ENCODE measurements around the gene BAG5.

DNA sequence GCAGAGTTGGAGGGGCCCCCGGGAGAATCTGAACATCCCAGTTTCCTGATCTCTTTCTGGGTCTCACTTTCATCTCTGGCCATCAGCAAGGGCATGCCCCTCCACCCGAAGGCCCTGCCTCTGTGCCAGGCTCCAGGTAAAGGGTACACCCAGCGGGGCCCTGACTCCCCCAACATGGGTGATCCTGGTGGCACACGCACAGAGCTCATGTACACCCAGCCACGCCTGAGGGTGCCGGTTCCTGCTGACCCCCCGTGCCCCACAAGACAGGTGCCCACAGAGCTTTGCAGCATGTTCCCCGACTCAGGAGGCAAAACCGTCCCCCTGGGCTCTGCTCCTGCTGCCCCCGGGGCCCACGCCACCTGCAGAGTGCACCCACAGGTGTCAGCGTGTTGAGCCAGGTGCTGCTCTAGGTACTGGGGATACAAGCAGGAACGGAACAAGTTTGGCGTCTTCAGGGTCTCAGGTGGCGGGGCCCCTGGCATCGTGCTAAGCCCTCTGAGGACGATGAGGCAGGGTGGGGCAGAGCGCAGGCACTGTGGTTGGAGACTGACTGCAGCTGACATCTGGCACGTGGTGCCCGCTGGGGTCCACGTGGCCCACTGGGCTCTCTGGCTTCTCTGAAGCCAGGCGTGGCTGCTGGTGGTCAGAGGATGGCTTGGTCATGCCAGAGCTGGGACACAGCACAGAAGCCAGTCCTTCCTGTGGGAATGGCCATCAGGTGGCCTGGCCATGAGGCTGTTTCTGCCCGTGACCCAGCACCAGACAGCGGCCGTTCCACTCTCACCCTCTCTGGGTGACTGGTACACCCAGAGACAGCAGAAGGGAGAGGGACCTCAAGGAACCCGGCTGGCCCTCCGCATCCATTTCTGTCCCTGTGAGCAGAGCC, 13.8 kb downstream of the BAG5 start:
- TF ChIP-seq CTCF (IDR thresholded peaks at IDR 0.05) = no peak
- no peak for TF ChIP-seq POLR2A (IDR thresholded peaks at IDR 0.05)
